ENCODE data around the gene CLEC19A.

Gene CLEC19A

DNA sequence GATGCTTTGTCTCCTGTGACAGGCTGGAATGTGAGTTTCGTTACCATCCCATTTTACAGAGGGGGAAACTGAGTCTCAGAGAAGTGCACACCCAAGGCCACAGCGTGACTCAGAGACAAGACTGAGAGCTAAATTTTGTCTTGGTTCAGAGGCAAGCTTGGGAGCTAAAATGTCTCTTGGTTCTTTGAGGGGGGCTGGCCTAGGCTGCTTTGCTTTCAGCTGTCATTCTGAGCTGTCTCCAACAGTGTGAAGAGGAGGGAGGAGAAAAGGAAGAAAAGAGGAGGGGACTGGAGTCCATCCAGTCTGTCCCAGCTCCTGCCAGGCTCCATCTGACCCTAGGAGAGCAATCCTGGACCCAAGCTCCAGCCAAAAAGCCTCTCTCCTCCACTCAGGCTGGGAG, at the start of gene CLEC19A:
Gene CLEC19A (plus strand): TSS at position 301 of the 400 bp plus-strand sequence. CDS start 121 bp downstream, outside the sequence.
- DNase-seq: no peak

DNA sequence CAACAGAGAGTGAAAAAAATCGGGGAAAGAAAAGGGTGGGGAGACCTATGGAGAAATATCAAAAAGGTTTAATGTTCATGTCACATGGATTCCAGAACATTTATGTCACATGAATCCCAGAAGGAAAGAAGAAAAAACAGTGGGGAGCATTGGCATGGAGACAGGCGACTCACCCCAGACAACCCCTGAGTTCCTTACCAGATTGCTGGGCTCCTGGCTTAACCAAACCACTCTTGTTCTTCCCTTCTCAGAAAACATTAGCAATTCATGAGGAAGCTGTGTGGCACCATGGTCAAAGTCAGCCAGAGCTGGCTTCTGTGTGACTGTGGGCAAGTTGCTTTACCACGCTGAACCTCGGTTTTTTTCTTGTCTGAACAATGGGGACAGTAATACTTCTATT, 49.6 kb upstream of the CLEC19A start:
- no peak for DNase-seq

- DNase-seq: no peak
Observed at GRCh38 chr16:19236561-19237209, 48.8 kb upstream of the CLEC19A start.

DNA sequence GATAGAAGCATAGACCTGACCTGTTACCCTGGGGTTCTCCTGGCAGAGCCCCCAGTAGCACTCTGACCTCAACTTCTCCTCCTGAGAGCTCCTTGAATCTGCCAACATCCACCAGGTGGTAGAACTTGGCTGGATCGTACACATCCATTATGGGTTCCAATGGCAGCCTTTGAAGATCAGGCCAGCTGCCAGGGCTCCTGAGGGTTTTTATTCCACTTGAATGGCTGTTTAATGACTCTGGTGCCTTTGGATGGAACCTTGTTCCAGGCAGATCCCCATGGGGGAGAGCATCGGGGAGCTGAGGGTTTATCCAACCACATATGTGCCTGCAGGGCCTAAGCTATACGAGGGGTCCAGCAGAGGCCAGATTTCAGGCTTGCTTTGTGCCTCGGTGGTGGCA, 47.1 kb upstream of the CLEC19A start:
- DNase-seq: no peak

DNA sequence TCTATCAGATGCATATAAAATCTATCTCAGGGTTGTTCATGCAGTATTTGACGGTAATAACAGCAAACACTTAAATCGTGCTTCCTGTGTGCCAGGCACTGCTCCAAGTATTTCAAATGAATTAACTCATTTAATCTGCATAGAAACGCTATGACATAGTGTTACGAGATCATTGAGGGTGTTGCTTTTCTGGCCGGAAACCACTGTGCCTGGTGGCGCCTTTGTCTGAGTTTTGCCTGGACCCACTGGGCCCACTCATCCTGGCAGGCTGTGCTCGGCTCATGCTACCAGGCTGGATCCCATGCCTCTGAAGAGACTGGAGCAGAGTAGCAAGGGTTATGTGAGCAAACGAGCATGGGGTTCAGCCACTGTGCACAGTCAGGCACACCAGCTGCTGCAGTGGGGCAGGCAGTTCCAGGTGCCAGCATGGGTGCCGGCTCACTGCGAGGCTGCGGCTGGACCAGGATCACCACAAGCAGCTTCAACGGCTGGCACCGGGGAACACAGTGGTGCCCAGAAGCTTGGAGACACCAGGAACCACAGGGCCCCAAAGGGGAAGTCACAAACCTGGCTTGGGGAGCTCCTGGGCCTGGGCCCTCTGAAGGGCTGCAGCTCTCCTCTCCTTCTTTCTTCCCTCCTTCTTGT, 45.9 kb upstream of the CLEC19A start:
- DNase-seq: no peak

GRCh38 chr16:19240494-19240893, 45.0 kb upstream of the CLEC19A start:
- no peak for DNase-seq

DNA sequence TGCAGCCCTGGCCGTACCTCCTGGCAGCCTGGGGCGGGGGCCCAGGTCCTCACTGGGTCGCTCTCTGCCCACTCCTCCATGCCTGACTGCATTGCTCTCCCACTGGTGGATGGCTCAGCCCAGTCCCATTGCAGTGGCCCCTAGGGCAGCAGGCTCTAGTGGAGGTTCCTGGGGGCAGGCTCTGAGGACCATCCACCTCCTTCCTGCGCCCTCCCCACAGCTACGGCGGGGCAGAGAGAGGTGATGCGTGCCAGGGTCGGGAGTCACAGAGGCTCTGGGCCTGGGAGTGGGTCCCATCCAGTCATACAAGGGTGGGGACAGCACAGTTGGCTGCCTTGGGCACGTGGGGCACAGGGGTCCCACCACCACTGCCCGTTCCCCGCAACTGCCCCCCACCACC, 44.0 kb upstream of the CLEC19A start:
- DNase-seq: no peak

- DNase-seq: no peak
Observed at GRCh38 chr16:19242186-19242585, 43.3 kb upstream of the CLEC19A start.

DNA sequence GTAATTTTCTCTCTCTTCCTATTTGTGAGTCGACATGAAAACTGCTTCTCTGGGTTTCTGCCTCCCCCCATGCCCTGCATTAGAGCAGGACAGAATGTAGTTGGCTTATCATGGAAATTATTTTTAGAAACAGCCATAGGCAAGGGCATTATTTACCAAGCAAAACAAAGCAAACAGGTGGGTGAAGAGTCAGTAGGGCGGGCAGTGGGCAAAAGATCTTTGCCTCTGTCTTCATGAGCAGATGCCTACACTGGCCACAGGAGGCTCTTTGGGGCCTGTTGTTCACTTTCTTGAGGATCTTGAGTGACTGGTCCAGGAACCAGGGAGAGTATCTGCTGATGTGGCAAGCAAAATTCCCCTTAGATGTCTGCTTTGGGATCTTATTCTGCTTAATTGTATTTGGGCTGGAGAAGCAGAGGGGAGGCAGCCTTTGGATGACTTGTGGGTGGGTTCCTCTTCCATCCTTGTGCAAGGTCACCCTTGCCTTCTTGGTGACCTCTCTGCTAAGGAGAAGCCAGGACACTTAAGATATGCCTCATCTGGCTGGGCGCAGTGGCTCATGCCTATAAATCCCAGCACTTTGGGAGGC, 42.5 kb upstream of the CLEC19A start:
- DNase-seq: no peak

GRCh38 chr16:19245326-19245925, 40.1 kb upstream of the CLEC19A start:
- peak; percentile 35 to 76 for DNase-seq

- DNase-seq: no peak
Observed at GRCh38 chr16:19252904-19253303, 32.6 kb upstream of the CLEC19A start.

GRCh38 chr16:19254611-19255010, 30.9 kb upstream of the CLEC19A start:
- no peak for DNase-seq

DNA sequence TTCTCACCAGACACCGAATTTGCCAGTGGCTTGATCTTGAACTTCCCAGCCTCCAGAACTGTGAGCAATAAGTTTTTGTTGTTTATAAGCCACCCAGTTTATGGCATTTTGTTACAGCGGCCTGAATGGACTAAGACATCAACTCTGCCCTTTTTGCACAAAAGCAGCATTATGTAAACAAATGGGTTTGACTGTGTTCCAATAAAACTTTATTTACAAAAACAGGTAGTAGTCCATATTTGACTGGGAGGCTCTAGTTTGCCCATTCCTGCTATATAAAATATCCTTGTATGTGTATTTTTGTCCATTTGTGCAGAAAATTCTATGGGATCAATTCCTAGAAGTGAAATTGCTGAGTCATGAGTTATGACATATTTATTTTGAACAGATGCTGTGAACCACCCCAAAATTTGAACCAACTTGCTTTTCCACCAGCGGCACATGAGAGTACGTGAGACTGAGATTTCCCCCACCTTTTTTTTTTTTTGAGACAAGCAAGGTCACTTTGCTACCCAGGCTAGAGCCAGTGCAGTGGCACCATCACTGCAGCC, 21.3 kb upstream of the CLEC19A start:
- no peak for DNase-seq

- no peak for DNase-seq
Observed at GRCh38 chr16:19265380-19265930, 20.1 kb upstream of the CLEC19A start.

GRCh38 chr16:19266774-19267173, 18.8 kb upstream of the CLEC19A start:
- no peak for DNase-seq

DNA sequence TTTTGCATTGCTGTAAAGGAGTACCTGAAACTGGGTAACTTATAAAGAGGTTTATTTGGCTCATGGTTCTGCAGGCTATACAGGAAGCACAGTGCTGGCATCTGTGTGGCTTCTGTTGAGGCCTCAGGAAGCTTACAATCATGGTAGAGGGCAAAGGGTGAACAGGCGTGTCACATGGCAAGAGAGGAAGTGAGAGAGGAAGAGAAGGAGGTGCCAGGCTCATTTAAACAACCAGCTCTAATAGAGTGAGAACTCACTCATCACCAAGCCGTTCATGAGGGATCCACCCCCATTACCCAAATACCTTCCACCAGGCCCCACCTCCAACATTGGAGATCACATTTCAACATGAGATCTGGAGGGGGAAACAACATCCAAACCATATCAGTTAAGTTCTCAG, 16.4 kb upstream of the CLEC19A start:
- DNase-seq: no peak

- no peak for DNase-seq
Observed at GRCh38 chr16:19274165-19274797, 11.2 kb upstream of the CLEC19A start.

DNA sequence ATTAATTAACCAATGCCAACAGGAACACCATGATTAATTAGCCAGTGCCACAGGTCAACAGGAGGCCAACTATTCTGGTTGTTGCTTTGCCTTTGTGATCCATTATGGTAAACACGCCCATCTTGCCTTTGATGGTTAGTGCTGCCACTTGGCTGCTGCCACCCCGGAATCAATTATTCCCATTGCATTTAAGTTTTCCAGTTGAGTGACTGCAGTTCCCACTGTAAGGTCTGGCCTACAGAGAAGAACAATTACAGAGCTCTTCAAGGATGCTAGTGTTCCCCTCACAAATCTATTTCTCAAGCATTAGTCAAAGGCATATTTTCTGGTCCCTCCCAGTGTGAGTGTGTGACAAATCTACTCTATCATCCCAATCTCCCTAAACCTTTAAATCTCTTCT, 7.1 kb upstream of the CLEC19A start:
- DNase-seq: no peak

DNA sequence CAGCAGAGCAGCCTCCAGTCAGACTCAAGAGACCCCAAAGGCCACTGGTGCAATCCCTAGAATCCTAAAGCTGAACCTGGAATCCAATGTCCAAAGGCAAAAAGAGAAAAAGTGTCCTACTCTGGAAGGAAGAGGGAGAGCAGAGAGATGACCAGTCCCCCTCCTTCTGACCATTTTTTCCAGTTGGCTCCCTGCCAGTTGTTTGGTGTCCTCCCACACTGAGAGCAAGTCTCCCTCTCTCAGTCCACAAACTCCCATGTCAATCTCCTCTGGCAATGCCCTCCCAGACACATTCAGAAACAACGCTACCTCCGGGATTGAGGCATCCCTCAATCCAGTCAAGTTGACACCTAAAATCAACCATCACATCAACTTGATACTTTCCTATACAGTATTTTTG, 4.3 kb upstream of the CLEC19A start:
- DNase-seq: no peak

DNA sequence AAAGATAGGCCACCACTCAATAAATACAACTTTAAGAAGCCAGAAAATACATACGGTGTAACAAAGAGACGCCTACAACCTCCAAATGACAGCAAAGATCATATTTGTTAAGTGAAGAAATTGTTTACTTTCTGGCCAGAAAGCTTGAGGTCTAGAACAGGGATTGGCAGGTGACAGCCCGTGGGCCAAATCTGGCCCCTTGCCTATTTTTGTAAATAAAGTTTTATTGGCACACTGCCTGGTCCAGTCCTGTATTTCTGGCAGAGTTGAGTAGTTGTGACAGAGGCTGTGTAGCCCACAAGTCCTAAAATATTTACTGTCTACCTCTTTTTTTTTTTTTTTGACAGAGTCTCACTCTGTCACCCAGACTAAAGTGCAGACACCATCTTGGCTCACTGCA, 3.4 kb upstream of the CLEC19A start:
- DNase-seq: no peak

- no peak for DNase-seq
Observed at GRCh38 chr16:19283637-19284036, 1.9 kb upstream of the CLEC19A start.

DNA sequence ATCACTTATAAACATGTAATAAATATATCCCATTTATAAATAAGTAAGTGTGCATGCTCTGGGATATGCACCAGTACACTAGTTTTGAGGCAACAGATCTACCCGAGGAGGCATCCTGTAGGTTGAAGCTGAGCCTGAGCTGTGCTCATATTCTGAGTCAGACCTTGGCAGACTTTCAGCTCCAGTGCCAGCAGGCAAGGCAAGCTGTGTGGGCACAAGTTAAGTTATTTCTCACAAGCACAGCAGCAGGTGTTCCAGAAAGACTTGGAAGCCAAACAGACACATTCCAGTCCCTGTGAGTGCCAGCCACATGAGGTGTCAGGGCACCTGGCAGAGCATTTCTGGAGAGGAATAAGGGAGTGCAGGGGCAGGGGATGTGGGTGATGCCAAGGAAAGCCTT, 1.3 kb upstream of the CLEC19A start:
- DNase-seq: peak in 1 of 2 experiments; percentile 20

GRCh38 chr16:19286827-19287226, 1.3 kb downstream of the CLEC19A start:
- DNase-seq: no peak

Data from SHP77 (cell line).